Bone marrow (tissue), 2 donors: ENCODE measurements around the gene PSMC6.

Experiments used
- DNase-seq, 2 donors: peaks; one replicate each; lab custom pipeline; 2025; lab: John Stamatoyannopoulos, UW

The PSMC6 gene

DNA sequence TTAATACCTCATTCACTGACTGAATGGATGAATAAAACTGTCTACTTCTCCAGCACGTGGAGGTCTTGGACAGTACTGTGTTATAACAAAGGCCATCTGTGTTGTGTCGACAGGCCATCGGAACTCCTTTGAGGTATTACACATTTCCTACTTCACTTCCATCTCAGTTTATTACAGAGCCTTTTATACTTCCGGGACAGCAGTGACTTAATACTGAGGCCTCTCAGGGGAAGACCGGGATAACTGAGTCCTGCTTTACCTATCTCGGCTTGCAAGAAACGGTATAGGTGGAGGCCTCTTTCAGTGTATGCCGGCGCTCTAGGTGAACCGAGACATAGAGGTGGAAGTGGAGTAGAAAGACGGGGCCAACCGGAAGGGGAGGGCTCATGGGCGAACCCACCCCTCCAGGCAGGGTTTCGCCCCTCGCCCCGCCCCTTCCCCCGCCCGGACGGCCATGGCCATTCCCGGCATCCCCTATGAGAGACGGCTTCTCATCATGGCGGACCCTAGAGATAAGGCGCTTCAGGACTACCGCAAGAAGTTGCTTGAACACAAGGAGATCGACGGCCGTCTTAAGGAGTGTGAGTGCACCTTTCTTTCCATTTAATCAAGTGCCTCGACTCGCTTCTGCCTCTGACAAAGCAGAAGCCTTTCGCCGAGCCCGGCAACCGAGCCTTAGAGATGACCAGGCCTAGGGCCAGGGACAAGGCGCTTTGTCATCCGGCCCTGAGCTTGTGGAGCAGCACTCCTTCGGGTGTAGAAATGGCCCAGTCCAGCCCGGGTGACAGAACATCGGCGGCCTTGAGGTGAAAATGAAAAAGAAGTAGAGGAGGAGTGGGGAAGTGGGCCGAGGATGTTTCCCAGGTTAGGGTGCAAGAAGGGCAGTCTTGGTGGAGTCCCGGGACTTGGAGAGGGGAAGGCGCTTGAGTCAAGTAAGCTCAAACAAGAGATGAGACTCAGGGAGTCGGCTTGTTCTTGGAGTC lies at the start of gene PSMC6:
Gene PSMC6, plus strand, starts transcription at position 477 of the 983 bp plus-strand sequence. Its CDS starts 20 bp downstream, at position 497.
- peak; percentile 76 to 89 for DNase-seq

DNA sequence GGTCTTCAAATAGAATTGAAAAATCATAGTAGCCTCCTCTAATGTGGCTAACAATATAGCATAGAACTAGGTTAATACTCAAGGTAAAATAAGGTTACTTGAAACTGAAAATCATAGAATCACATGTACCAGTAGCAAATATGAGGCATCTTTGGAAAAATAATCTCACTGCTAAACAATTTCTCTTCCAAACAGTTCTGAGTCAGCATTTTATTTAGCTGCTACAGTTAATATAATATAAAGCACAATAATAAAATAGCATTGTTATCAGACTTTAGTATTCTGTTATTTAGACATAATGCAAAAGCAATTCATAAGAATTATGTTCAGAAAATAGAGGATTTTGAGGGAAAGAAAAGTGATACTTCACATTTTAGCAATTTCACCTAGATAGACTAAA lies 46.7 kb upstream of the PSMC6 start:
- no peak for DNase-seq

- no peak for DNase-seq
These were observed 46.2 kb upstream of the PSMC6 start for GRCh38 chr14:52660832-52661231.

DNA sequence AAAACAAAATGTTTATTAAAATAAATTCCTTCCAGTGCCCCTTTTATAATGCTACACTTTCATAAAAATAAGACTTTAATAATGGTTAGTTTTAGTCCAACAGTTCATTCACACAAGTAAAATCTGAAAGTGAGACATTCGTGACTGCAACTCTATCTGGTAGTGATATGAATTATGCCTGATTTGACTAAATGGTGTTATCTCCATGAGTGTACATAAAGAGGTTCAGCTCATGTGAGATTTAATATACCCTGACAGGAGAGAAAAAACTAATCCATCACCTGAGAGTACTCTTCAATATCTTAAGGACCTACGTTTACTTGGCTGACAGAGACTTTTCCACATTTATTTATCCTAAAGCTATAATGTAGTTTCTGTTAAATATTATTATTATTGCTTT lies 45.7 kb upstream of the PSMC6 start:
- DNase-seq, result no peak

DNA sequence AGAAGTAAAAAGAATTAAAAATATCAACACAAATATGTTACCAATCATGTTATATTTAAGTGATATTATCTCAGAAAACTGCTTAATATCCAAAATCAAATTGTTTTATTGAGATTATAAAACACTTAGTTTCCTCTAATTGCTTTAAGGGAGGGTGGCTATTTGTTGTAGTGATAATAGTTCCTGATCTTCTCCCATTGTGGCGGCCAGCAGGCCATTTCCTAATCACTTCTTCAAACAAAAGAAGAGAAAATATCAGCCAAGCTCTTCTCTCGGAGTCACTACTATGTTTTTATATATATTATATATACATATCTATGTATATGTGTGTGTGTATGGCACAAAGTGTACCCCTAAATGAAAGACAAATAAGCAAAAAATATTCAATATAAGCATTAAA lies 43.1 kb upstream of the PSMC6 start:
- no peak for DNase-seq

DNA sequence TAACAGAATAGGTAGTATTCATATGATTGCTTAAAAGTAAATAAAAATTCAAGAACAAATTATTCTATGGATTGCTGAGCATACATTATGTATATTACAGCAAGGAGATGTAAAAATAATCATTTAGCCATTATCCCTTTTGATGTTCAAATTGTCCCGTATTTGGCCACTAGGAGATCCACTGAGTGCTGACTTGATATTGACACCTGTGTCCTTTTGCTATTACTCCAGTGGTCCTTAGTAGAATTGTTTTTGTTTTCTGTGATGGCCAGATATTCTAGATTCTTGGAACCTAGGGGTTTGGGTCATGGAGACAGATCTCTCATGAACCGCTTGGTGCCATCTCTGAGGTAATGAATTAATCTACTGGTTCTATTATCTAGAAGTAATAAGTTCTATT lies 28.4 kb upstream of the PSMC6 start:
- DNase-seq, result no peak

DNA sequence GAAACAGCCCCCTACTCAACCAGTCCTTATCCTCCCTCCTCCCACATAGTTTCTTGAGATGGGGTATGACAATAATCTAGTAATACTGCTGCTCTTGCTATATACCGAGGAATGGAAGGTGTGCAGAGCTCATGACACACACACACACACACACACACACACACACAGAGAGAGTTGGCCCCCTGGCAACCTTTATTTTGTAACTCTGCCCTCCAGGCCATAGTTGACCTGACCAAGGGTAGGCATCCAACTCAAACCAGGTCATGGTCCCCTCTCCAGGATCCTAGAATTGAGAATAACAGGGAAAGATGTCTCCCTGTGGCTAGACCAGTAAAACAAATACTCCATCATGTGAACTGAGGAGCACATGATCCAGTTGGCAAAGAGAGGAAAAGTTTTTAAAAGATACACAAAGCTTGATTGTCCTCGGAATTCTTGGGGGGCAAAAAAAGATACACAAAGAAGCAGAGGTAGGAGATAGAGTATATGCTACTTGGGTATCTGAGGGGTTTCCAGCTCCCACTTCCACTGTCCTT lies 22.9 kb upstream of the PSMC6 start:
- DNase-seq, result no peak

GRCh38 chr14:52686176-52686575 lies 20.8 kb upstream of the PSMC6 start:
- no peak for DNase-seq

GRCh38 chr14:52690983-52691760 lies 15.8 kb upstream of the PSMC6 start:
- DNase-seq, result no peak

DNA sequence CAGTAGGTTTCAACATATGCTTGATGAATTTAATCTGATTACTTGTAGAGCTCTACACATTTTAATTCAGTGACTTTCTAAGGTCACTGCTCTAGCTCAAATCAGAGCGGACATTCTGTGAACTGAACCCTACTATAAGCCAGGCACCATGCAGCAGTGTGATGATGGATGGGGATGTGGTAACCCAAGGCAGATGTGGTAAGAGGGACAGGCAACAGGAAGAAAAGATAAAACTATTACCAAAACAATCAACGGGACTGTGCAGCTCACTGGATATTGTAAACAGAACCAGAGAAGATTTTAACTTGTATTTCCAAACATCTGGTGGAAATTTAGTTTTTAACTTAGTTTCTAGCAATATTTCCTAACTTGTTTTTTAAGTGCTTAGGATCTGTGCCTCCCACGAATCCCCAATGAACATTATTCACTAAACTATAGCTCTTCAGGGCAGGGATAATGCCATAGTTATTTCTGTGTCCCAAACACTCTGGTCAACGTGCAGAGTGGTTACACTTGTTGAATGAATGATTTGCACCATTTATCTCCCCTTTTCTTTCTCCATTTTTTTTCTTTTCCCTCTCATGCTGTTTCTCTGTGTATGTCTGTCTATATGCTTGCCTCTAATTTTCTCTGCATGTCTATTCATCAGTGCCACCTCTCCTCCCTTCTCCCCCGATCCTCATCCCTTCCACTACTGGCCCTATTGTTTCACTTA lies 14.6 kb upstream of the PSMC6 start:
- DNase-seq, result peak in 1 of 2 donors; percentile 51

GRCh38 chr14:52693036-52693435 lies 14.0 kb upstream of the PSMC6 start:
- DNase-seq, result no peak

GRCh38 chr14:52693532-52693931 lies 13.5 kb upstream of the PSMC6 start:
- DNase-seq, result no peak

DNA sequence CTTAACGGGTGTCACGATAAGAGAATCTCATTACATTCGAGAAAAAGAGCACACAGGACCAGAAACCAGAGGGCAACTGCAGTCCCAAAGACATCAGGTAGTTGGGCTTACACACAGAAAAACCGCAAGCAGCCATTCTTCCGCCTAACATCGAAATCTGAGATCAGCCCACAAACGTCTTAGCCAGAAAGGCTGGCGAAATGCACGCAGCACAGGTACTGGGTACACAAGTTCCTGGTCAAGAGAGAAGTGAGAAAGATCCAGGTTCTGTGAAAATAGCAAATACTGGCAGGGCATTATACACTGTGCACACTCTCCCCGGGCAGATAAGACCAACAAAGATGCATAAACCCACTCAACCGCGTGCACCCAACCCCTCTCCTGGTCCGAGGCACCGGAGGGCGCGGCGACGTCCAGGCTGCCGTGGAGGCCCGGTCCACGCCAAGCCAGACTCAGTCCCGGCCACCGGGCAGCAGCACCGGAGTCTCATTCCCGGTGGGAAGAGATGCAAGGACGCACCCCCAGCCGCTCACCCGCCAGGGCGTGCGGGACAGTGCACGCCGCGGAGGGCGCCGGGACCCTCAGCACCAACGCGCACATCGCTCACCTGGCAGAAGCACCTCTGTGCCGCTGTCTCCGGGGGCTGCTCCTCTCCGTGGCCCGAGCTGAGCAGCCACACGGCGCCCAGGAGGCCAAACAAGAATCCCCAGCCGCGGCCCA lies 12.1 kb upstream of the PSMC6 start:
- peak; percentile 37 to 44 for DNase-seq

DNA sequence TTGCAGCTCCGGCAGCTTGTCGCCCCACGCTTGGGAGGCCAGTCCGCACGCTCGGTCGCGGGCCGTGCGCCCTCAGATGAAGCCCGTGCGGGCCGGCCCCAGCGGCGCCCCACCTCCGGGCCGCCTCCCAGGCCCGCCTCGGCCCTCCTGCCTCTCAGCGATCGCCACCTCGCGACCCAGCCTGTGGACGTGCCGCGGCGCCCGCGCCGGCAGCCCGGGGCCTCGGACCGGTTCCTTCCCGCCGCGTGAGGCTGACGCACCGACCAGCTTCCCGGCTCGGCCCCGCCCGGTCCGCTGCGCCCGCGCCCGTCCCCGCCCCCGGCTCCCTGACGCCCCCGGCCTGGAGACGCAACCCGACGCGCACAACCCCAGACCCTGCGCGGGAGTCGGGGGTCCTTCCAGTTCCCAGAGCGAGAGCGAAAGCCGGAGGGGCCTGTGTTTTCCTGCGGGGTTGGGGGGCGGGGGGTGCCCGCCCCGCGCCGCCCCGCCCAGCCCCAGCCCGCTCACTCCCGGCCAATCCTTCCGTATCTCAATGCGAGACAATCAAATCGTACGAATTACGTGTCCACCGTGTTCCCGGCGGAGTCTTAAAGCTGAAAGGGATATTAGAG lies 11.4 kb upstream of the PSMC6 start, which contains the start of gene ERO1A:
Gene ERO1A, minus strand, starts transcription at position 78 of the 611 bp plus-strand sequence. Its CDS starts 77 bp downstream, at position 1.
- DNase-seq, result peak; percentile 41 to 64

- DNase-seq, result no peak
These were observed 6.3 kb upstream of the PSMC6 start for GRCh38 chr14:52700701-52701172.

GRCh38 chr14:52701223-52701622 lies 5.8 kb upstream of the PSMC6 start:
- DNase-seq, result no peak

GRCh38 chr14:52703225-52703624 lies 3.8 kb upstream of the PSMC6 start:
- DNase-seq, result peak in 1 of 2 donors; percentile 15

DNA sequence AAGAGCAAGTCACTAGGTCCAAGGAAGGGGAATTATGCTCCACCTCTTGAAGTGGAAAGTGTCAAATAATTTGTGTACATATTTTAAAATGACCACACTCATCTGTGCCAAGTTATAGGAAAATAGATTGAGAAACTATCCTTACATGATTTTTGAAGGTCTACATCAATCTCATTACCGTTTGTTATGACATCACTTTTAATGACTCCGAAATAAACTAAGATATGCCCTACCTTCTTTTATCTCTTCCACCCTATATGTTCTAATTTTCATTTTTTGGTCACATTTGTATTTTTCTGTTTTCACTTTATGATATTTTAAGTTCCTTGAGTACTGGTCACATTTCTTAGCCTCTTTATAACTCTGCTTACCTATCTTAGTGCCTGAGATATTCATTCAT lies 3.3 kb upstream of the PSMC6 start:
- DNase-seq, result no peak

DNA sequence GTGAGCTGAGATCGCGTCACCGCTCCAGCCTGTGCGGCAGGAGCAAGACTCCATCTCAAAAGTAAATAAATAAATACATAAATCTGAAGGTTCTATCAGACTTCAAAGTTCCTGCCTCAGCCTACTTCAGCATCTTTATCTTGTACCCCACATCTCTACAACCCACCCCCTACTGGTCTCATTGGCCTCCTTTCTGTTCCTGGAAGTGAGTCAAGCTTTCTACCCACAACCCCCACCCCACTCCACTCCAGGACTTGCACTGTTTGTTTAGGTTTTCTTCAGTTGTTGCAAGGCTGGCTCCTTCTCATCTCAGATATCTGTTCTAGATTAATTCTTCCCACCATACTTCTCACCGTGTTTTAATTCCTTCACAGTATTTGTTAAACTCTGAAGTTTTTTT lies 714 bp upstream of the PSMC6 start:
- DNase-seq, result peak in 1 of 2 donors; percentile 46

DNA sequence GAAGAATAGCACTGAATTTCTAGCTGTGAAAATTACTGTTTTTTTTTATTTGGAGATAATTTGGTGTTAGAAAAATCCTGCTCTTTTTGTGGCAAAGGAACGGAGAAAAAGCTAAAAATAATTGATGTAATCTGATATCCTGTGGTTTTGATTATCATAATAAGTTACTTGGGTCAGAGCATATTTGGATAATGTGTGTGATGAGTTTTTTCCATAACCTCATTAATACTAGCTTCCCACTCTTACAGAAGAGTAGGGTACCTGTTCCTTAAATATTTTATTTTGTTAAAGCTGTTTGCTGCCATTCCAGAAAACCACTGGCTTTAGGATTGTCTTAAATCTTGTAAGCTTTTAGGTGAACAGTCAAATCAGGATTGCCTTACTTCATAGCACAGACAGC lies 4.7 kb downstream of the PSMC6 start:
- no peak for DNase-seq

DNA sequence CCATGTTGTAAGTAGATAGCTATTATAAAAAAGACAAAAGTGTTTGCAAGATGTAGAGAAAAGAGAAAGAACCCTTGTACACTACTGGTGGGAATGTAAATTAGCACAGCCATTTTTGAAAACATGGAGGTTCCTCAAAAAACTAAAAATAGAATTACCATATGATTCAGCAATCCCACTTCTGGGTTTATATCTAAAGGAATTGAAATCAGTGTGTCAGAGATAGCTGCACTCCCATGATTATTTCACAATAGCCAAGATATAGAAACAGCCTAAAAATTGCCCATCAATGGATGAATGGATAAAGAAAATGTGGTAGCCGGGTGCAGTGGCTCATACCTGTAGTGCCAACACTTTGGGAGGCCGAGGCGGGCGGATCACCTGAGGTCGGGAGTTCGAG lies 9.2 kb downstream of the PSMC6 start:
- DNase-seq, result no peak
